Calu3 (cell line): ENCODE results near the gene GPR42. TPM values are rescaled to one million over a fixed set of nuclear protein-coding genes. Genes with fewer than 3 reads are reported as not detected.
"Not testable (repeated sequence)": the region's sequence is repeated elsewhere in the genome, so short reads cannot be mapped to it uniquely, and the experiment has no call there.

Source experiments
- BruUV-seq: library from RNA; stranded (reverse); fragments of 400-500 nt; replicated peaks from 2 replicates; lab custom pipeline; 2021; lab: Mats Ljungman, UMichigan
- CTCF ChIA-PET: fragments of 300-600 bp; sonication (Branson Sonifier 250); formaldehyde crosslinking; loops from one replicate; lab custom pipeline; 2022; ENCODE audit warnings: antibody characterized with exemption; lab: Charles Lee
- DNase-seq: peaks from one replicate; pipeline ENCODE4 v3.0.0; 2022
- H3K27ac Mint-ChIP-seq: one replicate; pipeline ENCODE4 v1.8.0; 2022; ENCODE audit warnings: mixed read lengths; ENCODE audit not compliant: unreplicated experiment
- H3K27me3 Mint-ChIP-seq: one replicate; pipeline ENCODE4 v1.8.0; 2022; ENCODE audit warnings: mixed read lengths; ENCODE audit not compliant: unreplicated experiment
- H3K36me3 Mint-ChIP-seq: one replicate; pipeline ENCODE4 v1.8.0; 2022; ENCODE audit warnings: mild to moderate bottlenecking, moderate library complexity, mixed read lengths; ENCODE audit not compliant: insufficient read depth, unreplicated experiment
- H3K4me1 Mint-ChIP-seq: one replicate; pipeline ENCODE4 v1.8.0; 2022; ENCODE audit warnings: mild to moderate bottlenecking, low read depth, mixed read lengths; ENCODE audit not compliant: unreplicated experiment
- H3K4me3 Mint-ChIP-seq: one replicate; pipeline ENCODE4 v1.8.0; 2022; ENCODE audit warnings: mild to moderate bottlenecking, low read depth, moderate library complexity, mixed read lengths; ENCODE audit not compliant: unreplicated experiment
- H3K9me3 Mint-ChIP-seq: one replicate; pipeline ENCODE4 v1.8.0; 2022; ENCODE audit warnings: low read depth, mixed read lengths; ENCODE audit not compliant: unreplicated experiment
- intact Hi-C: fragments of 100-400 bp; cut with micrococcal nuclease; formaldehyde crosslinking; loops from one replicate; pipeline ENCODE4 v1.10.0; 2022; ENCODE audit not compliant: unreplicated experiment
- total RNA-seq: library from RNA; stranded (reverse); gene quantifications from 2 replicates; pipeline ENCODE4 v1.2.3, GENCODE V29; 2022
- TF ChIP-seq, protein P1 (sequence below): fragments of 200-600 bp; IDR thresholded peaks from one replicate; pipeline ENCODE4 v1.8.0; 2022; ENCODE audit warnings: antibody characterized with exemption; ENCODE audit not compliant: unreplicated experiment

Gene GPR42
- total RNA-seq, 1 experiment from 2014 or later, result not detected

DNA sequence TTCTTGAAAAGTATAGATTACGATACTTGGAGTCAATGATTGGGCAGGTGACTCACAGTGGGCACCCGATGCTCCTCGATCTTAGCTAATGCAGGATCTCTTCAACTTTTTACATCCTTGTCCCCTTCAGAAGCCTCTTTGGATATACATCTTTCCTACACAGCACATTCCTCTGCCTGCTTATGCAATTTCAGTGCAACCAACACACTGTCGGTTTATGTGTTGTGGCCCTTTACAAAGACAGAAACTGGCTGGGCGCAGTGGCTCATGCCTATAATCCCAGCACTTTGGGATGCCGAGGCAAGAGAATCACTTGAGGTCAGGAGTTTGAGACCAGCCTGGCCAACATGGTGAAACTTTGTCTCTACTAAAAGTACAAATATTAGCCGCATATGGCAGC lies 2.6 kb downstream of the GPR42 start:
- H3K27ac Mint-ChIP-seq, result no peak overlapping the region
- H3K4me3 Mint-ChIP-seq, result no peak overlapping the region
- no peak for DNase-seq
- peaks cover 11% of the 10 kb centered on the region for H3K4me1 Mint-ChIP-seq
- CTCF ChIA-PET, result interaction anchor here (0.6 kb wide), 1 partner anchor 395 kb away, joined by 5 read pairs; no protein-coding TSS in a partner anchor
- peaks cover 2% of the 10 kb centered on the region for H3K9me3 Mint-ChIP-seq
- no TSS peak for BruUV-seq
- peaks cover 66% of the 10 kb centered on the region for H3K27me3 Mint-ChIP-seq
- H3K36me3 Mint-ChIP-seq, result no peaks in the 10 kb centered on the region
- intact Hi-C loops, result no loop called here
- TF ChIP-seq, protein P1, sequence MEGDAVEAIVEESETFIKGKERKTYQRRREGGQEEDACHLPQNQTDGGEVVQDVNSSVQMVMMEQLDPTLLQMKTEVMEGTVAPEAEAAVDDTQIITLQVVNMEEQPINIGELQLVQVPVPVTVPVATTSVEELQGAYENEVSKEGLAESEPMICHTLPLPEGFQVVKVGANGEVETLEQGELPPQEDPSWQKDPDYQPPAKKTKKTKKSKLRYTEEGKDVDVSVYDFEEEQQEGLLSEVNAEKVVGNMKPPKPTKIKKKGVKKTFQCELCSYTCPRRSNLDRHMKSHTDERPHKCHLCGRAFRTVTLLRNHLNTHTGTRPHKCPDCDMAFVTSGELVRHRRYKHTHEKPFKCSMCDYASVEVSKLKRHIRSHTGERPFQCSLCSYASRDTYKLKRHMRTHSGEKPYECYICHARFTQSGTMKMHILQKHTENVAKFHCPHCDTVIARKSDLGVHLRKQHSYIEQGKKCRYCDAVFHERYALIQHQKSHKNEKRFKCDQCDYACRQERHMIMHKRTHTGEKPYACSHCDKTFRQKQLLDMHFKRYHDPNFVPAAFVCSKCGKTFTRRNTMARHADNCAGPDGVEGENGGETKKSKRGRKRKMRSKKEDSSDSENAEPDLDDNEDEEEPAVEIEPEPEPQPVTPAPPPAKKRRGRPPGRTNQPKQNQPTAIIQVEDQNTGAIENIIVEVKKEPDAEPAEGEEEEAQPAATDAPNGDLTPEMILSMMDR, result no peak

DNA sequence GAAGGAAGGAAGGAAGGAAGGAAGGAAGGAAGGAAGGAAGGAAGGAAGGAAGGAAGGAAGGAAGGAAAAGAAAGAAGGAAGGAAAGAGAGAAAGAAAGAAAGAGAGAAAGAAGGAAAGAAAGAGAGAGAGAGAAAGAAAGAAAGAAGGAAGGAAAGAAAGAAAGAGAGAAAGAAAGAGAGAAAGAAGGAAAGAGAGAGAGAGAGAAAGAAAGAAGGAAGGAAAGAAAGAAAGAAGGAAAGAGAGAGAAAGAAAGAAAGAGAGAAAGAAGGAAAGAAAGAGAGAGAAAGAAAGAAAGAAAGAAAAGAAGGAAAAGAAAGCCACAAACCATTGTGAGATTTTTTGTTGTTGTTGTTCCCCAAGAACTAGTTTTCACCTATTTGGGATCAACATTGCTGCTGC lies 3.2 kb downstream of the GPR42 start:
- peaks cover 60% of the 10 kb centered on the region for H3K27me3 Mint-ChIP-seq
- peaks cover 11% of the 10 kb centered on the region for H3K4me1 Mint-ChIP-seq
- intact Hi-C loops, DNase-seq, H3K36me3 Mint-ChIP-seq, BruUV-seq, H3K27ac Mint-ChIP-seq, H3K4me3 Mint-ChIP-seq, H3K9me3 Mint-ChIP-seq: not testable (repeated sequence)
- CTCF ChIA-PET, result interaction anchor here (0.6 to 0.9 kb wide), 3 partner anchors 11 to 395 kb away, joined by 3 to 5 read pairs (median 4); no protein-coding TSS in a partner anchor

DNA sequence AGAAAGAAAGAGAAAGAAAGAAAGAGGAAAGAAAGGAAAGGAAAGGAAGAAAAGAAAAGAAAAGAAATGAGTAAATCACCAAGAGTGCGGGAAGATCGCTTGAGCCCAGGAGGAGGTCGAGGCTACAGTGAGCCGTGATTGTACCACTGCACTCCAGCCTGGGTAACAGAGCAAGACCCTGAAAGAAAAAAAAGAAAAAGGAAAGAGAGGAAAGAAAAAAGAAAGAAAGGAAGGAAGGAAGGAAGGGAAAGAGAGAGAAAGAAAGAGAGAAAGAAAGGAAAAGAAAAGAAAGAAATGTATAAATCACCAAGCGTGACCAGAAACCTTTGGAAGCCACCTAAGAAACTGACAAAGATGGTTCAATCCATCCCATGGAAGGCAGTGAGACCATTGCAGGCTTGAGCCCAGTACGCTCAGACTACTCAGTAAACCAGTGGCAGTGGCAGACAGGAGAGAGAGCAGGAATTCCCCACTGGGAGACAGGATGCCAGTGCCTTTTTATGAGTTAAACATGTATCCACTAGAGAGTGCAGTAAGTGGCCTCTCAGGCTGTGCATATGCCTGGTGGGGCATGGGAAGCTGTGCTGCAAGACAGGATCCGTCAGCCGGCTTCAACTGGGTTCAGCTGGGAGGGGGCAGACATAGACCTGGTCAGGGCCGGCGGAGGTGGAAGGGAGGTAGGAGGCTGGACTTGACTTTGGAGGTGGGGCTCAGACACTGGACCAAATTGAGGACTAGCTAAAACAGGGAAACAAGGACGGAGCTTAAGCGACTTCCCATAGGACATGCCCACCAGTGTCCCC lies 4.8 kb downstream of the GPR42 start:
- no peak for DNase-seq
- H3K36me3 Mint-ChIP-seq, result no peaks in the 10 kb centered on the region
- peaks cover 11% of the 10 kb centered on the region for H3K4me1 Mint-ChIP-seq
- H3K4me3 Mint-ChIP-seq, result no peak overlapping the region
- intact Hi-C loops, result no loop called here
- CTCF ChIA-PET, result interaction anchor here (1.1 kb wide), 1 partner anchor 23 kb away, joined by 3 read pairs; no protein-coding TSS in a partner anchor
- no peak overlapping the region for H3K27ac Mint-ChIP-seq
- TF ChIP-seq, protein P1, result no peak
- H3K27me3 Mint-ChIP-seq, result peaks cover 50% of the 10 kb centered on the region
- no TSS peak for BruUV-seq
- H3K9me3 Mint-ChIP-seq, result peaks cover 2% of the 10 kb centered on the region

DNA sequence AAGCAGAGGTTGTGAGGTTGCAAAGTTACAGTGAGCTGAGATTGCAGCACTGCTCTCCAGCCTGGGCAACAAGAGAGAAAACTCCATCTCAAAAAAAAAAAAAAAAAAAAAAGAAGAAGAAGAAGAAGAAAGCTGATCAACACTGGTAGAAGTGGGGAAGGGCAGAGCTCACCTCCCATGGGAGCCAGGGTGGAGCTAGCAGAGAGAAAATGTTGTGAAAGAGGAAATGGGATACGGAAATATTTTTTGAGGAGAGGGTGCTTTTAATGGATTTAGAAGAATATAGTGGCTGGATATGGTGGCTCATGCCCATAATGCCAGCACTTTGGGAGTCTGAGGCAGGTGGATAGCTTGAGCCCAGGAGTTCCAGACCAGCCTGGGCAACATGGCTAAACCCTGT lies 6.8 kb downstream of the GPR42 start:
- no TSS peak for BruUV-seq
- no peak overlapping the region for H3K4me3 Mint-ChIP-seq
- TF ChIP-seq, protein P1, result no peak
- peaks cover 69% of the 10 kb centered on the region for H3K27me3 Mint-ChIP-seq
- H3K9me3 Mint-ChIP-seq, result peaks cover 3% of the 10 kb centered on the region
- CTCF ChIA-PET, result interaction anchor here (1.4 kb wide), 1 partner anchor 12 kb away, joined by 4 read pairs; no protein-coding TSS in a partner anchor
- no peaks in the 10 kb centered on the region for H3K36me3 Mint-ChIP-seq
- intact Hi-C loops, result no loop called here
- peaks cover 11% of the 10 kb centered on the region for H3K4me1 Mint-ChIP-seq
- DNase-seq, result no peak
- H3K27ac Mint-ChIP-seq, result no peak overlapping the region

DNA sequence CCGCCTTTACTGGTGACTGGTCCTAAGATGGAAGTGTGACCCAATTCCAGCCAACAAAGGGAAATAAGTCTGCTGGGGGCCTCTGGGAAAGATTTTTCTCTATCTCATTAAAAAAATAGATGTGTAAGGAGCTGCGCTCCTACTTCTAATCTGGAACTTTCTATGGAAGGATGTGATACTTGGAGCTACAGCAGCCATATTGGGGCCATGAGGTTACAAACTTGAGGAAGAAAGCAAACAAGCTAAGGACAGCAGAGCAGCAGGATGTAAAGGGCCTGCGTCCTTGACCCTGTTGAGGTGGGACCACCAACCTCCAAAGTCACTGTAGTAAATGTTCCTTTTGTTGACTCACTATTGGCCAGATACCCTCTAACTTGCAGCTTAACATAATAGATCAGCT lies 7.5 kb downstream of the GPR42 start:
- TF ChIP-seq, protein P1, result no peak
- Mint-ChIP-seq H3K9me3 (peaks cover 6% of the 10 kb centered on the region), H3K4me1 (peaks cover 11% of the 10 kb centered on the region), H3K4me3 (no peak overlapping the region), H3K27ac (no peak overlapping the region), H3K27me3 (peaks cover 75% of the 10 kb centered on the region), H3K36me3 (no peaks in the 10 kb centered on the region)
- DNase-seq, result no peak
- BruUV-seq, result no TSS peak
- CTCF ChIA-PET, result interaction anchor here (1.4 kb wide), 1 partner anchor 13 kb away, joined by 4 read pairs; no protein-coding TSS in a partner anchor
- intact Hi-C loops, result no loop called here

DNA sequence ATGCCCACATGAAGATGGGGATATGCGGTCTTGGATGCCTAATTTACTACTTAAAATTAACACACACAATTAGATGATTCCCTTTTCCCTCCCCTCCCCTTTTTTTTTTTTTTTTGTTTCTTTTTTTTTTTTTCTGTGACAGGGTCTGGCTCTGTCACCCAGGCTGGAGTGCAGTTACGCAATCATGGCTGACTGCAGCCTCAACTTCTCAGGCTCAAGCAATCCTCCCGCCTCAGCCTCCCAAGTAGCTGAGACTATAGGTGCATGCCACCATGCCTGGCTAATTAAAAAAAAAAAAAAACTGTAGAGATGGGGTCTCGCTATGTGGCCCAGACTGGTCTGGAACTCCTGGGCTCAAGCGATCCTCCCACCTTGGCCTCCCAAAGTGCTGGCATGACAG lies 8.7 kb downstream of the GPR42 start:
- intact Hi-C loops, H3K27ac Mint-ChIP-seq, H3K9me3 Mint-ChIP-seq, BruUV-seq, CTCF ChIA-PET, H3K4me3 Mint-ChIP-seq, H3K36me3 Mint-ChIP-seq, DNase-seq: not testable (repeated sequence)
- H3K4me1 Mint-ChIP-seq, result peaks cover 11% of the 10 kb centered on the region
- H3K27me3 Mint-ChIP-seq, result peaks cover 65% of the 10 kb centered on the region
